Ovary (tissue), 3 donors: ENCODE measurements around the gene ITPK1.

Source experiments
- POLR2A ChIP-seq: fragments of 450-650 bp; IDR thresholded peaks from one replicate; pipeline ENCODE4 v1.6.1; 2017; ENCODE audit warnings: antibody characterized with exemption, mild to moderate bottlenecking, moderate library complexity
- TF ChIP-seq, protein P1 (sequence below), 3 donors: fragments of 450-650 bp in 2 of 3; fragments of 200-600 bp in 1 of 3; IDR thresholded peaks; one replicate each; pipeline versions ENCODE4 v1.5.1 to v1.8.0; 2016 to 2022; ENCODE audit warnings: antibody characterized with exemption in 3 of 3, mild to moderate bottlenecking in 1 of 3
- donor health status: DM: no; HTN: no; CAD: no.

DNA sequence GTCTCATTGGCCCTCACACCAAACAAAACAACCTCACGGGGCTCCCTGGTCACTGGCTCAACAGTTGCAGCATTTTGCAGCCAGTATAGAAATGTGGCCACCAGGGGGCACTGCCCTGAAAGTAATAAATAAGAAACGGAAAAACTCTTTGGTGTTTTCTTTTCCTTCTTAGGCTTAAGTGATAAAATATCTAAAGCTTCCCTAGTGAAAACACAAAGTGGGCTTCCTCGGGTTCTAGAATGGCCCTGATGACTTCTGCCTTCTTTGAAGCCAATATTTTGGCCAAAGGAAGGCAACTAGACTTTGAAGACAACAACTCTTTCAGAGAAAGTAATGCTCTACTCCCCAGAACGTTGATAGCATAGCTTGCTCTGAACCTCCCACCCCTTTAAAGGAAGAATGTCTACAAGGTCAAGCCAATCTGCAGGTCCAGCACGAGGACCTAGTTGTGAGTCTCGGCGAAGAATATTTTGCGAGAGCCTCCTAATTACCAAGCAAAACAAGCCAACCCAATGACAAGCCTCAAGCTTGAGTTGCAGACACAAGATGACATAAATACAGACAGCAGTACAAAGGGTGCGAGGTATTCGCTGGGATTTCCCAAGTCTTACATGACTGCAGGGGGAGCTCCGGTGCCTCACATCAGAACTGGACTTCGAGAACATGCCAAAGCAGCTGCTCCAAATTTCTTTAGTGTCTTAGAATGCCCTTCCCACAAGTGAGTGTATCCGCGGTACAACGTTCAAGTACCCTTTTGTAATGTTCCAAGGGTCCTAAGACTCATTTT, 2.6 kb downstream of the ITPK1 start:
- TF ChIP-seq POLR2A: no peak
- TF ChIP-seq, protein P1, sequence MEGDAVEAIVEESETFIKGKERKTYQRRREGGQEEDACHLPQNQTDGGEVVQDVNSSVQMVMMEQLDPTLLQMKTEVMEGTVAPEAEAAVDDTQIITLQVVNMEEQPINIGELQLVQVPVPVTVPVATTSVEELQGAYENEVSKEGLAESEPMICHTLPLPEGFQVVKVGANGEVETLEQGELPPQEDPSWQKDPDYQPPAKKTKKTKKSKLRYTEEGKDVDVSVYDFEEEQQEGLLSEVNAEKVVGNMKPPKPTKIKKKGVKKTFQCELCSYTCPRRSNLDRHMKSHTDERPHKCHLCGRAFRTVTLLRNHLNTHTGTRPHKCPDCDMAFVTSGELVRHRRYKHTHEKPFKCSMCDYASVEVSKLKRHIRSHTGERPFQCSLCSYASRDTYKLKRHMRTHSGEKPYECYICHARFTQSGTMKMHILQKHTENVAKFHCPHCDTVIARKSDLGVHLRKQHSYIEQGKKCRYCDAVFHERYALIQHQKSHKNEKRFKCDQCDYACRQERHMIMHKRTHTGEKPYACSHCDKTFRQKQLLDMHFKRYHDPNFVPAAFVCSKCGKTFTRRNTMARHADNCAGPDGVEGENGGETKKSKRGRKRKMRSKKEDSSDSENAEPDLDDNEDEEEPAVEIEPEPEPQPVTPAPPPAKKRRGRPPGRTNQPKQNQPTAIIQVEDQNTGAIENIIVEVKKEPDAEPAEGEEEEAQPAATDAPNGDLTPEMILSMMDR (IDR thresholded peaks at IDR 0.05): peak; percentile 56 to 82 (median 68)
